ENCODE measurements around the gene CMTM2. TPM values are rescaled to one million over a fixed set of nuclear protein-coding genes. Genes with fewer than 3 reads are reported as not detected.

CMTM2 gene
- total and polyA plus RNA-seq, 2 donors (not counting 1 experiment from before 2014, with no cell fraction given) = not detected

GRCh38 chr16:66614161-66614802, 35.0 kb downstream of the CMTM2 start:
- Histone ChIP-seq H2AFZ (ENCODE audit: low read length) (no peak overlapping the region), H3K27me3 (ENCODE audit: control insufficient read depth, insufficient read depth, low read length) (no peaks in the 10 kb centered on the region), H3K4me3 (replicated peaks in 1 of 4; ENCODE audit: control extremely low read depth in 1 of 4, insufficient read depth in 1 of 4, low read depth in 3 of 4, low read length in 4 of 4) (no peak overlapping the region), H3K79me2 (ENCODE audit: control insufficient read depth, insufficient read depth, low read length) (no peaks in the 10 kb centered on the region), H3K4me1 (ENCODE audit: control insufficient read depth, extremely low read depth, insufficient read depth, low read length) (peaks cover 16% of the 10 kb centered on the region), H3K9ac (ENCODE audit: insufficient read depth, low read length) (no peak overlapping the region), H3K4me2 (ENCODE audit: extremely low read depth, insufficient read depth, low read length) (no peak overlapping the region), H3K27ac (ENCODE audit: insufficient read depth, low read length) (no peak overlapping the region), H4K20me1 (ENCODE audit: control insufficient read depth, extremely low read depth, insufficient read depth, low read length) (no peaks in the 10 kb centered on the region), H3K9me3 (ENCODE audit: control insufficient read depth, insufficient read depth, low read depth, low read length) (no peaks in the 10 kb centered on the region), H3K36me3 (ENCODE audit: control insufficient read depth, insufficient read depth, low read length) (peaks cover 15% of the 10 kb centered on the region)
- no peak for DNase-seq (ENCODE audit: low read depth in 2 of 2)
- TF ChIP-seq CTCF (conservative IDR thresholded peaks at IDR 0.05 in 1 of 2, IDR thresholded peaks at IDR 0.05 in 1 of 2; ENCODE audit: low read depth in 1 of 2, low read length in 2 of 2) (no peak), EZH2 (IDR thresholded peaks at IDR 0.05; ENCODE audit: low read length, missing control alignments) (no peak)

GRCh38 chr16:66616169-66616568, 36.9 kb downstream of the CMTM2 start:
- Histone ChIP-seq H3K4me2 (ENCODE audit: extremely low read depth, insufficient read depth, low read length) (no peak overlapping the region), H2AFZ (ENCODE audit: low read length) (no peak overlapping the region), H3K9me3 (ENCODE audit: control insufficient read depth, insufficient read depth, low read depth, low read length) (no peaks in the 10 kb centered on the region), H3K27me3 (ENCODE audit: control insufficient read depth, insufficient read depth, low read length) (no peaks in the 10 kb centered on the region), H3K4me3 (replicated peaks in 1 of 4; ENCODE audit: control extremely low read depth in 1 of 4, insufficient read depth in 1 of 4, low read depth in 3 of 4, low read length in 4 of 4) (no peak overlapping the region), H3K36me3 (ENCODE audit: control insufficient read depth, insufficient read depth, low read length) (peaks cover 5% of the 10 kb centered on the region), H3K9ac (ENCODE audit: insufficient read depth, low read length) (no peak overlapping the region), H3K4me1 (ENCODE audit: control insufficient read depth, extremely low read depth, insufficient read depth, low read length) (peaks cover 24% of the 10 kb centered on the region), H3K79me2 (ENCODE audit: control insufficient read depth, insufficient read depth, low read length) (no peaks in the 10 kb centered on the region), H4K20me1 (ENCODE audit: control insufficient read depth, extremely low read depth, insufficient read depth, low read length) (no peaks in the 10 kb centered on the region), H3K27ac (ENCODE audit: insufficient read depth, low read length) (no peak overlapping the region)
- TF ChIP-seq CTCF (conservative IDR thresholded peaks at IDR 0.05 in 1 of 2, IDR thresholded peaks at IDR 0.05 in 1 of 2; ENCODE audit: low read depth in 1 of 2, low read length in 2 of 2) (no peak), EZH2 (IDR thresholded peaks at IDR 0.05; ENCODE audit: low read length, missing control alignments) (no peak)
- DNase-seq (ENCODE audit: low read depth in 2 of 2) = no peak

- peaks cover 5% of the 10 kb centered on the region for H3K36me3 ChIP-seq (ENCODE audit: control insufficient read depth, insufficient read depth, low read length)
- TF ChIP-seq CTCF (conservative IDR thresholded peaks at IDR 0.05 in 1 of 2, IDR thresholded peaks at IDR 0.05 in 1 of 2; ENCODE audit: low read depth in 1 of 2, low read length in 2 of 2) (no peak), EZH2 (IDR thresholded peaks at IDR 0.05; ENCODE audit: low read length, missing control alignments) (no peak)
- DNase-seq (ENCODE audit: low read depth in 2 of 2) = peak in 1 of 2 donors; percentile 63
- H3K4me2 ChIP-seq (ENCODE audit: extremely low read depth, insufficient read depth, low read length) = no peak overlapping the region
- H4K20me1 ChIP-seq (ENCODE audit: control insufficient read depth, extremely low read depth, insufficient read depth, low read length) = no peaks in the 10 kb centered on the region
- H3K79me2 ChIP-seq (ENCODE audit: control insufficient read depth, insufficient read depth, low read length) = no peaks in the 10 kb centered on the region
- H3K27ac ChIP-seq (ENCODE audit: insufficient read depth, low read length) = no peak overlapping the region
- no peak overlapping the region for H3K9ac ChIP-seq (ENCODE audit: insufficient read depth, low read length)
- H3K4me1 ChIP-seq (ENCODE audit: control insufficient read depth, extremely low read depth, insufficient read depth, low read length) = peaks cover 24% of the 10 kb centered on the region
- no peaks in the 10 kb centered on the region for H3K27me3 ChIP-seq (ENCODE audit: control insufficient read depth, insufficient read depth, low read length)
- no peak overlapping the region for H3K4me3 ChIP-seq (replicated peaks in 1 of 4; ENCODE audit: control extremely low read depth in 1 of 4, insufficient read depth in 1 of 4, low read depth in 3 of 4, low read length in 4 of 4)
- H3K9me3 ChIP-seq (ENCODE audit: control insufficient read depth, insufficient read depth, low read depth, low read length) = no peaks in the 10 kb centered on the region
- no peak overlapping the region for H2AFZ ChIP-seq (ENCODE audit: low read length)
These were observed 37.3 kb downstream of the CMTM2 start for GRCh38 chr16:66616592-66616991.

All from fibroblast of lung (primary cell).